CD4-positive, alpha-beta memory T cell (primary cell): ENCODE results near the gene DARS1. TPM values are rescaled to one million over a fixed set of nuclear protein-coding genes. Genes with fewer than 3 reads are reported as not detected.
"Not testable (repeated sequence)": the region's sequence is repeated elsewhere in the genome, so short reads cannot be mapped to it uniquely, and the experiment has no call there.

Source experiments
- CTCF ChIA-PET: fragments of 350-600 bp; sonication (Branson Sonifier 250); formaldehyde crosslinking; loops from one replicate; lab custom pipeline; 2021; ENCODE audit warnings: inconsistent platforms; ENCODE audit not compliant: partially characterized antibody; lab: Charles Lee
- POLR2A ChIA-PET: fragments of 350-600 bp; sonication (Branson Sonifier 250); formaldehyde crosslinking; loops from one replicate; lab custom pipeline; 2021; ENCODE audit not compliant: partially characterized antibody; lab: Charles Lee
- DNase-seq, 5 donors: peaks; one replicate each; pipeline versions ENCODE4 v3.0.0 to v3.0.0-alpha.2; 2020 to 2022; ENCODE audit warnings: mixed read lengths in 1 of 5
- H3K27ac ChIP-seq: one replicate; pipeline ENCODE4 v1.7.0; 2013; ENCODE audit warnings: low read depth, low read length
- H3K27me3 ChIP-seq: 2 replicates; pipeline ENCODE4 v1.7.0; 2013; ENCODE audit warnings: mild to moderate bottlenecking, low read length, moderate library complexity; ENCODE audit not compliant: insufficient read depth
- H3K36me3 ChIP-seq: 2 replicates; pipeline ENCODE4 v1.7.0; 2013; ENCODE audit warnings: mild to moderate bottlenecking, low read length, moderate library complexity; ENCODE audit not compliant: insufficient read depth
- H3K4me1 ChIP-seq: 2 replicates; pipeline ENCODE4 v1.7.0; 2013; ENCODE audit warnings: mild to moderate bottlenecking, low read length, moderate library complexity; ENCODE audit not compliant: insufficient read depth
- H3K4me3 ChIP-seq, 2 donors: one replicate each; pipeline ENCODE4 v1.7.0; 2013; ENCODE audit warnings: low read length in 2 of 2, mild to moderate bottlenecking in 1 of 2
- H3K9me3 ChIP-seq, 2 donors: one replicate each; pipeline ENCODE4 v1.7.0; 2013; ENCODE audit warnings: low read length in 2 of 2, control low read depth in 1 of 2; ENCODE audit not compliant: control insufficient read depth in 1 of 2
- H3K27ac Mint-ChIP-seq, 7 donors: one replicate each; pipeline ENCODE4 v1.8.0; 2020 to 2021; ENCODE audit warnings: mixed read lengths in 7 of 7, mild to moderate bottlenecking in 6 of 7, inconsistent platforms in 3 of 7, moderate library complexity in 3 of 7
- H3K27me3 Mint-ChIP-seq, 2 donors: one replicate each; pipeline ENCODE4 v1.8.0; 2020 to 2021; ENCODE audit warnings: mixed read lengths in 2 of 2
- H3K36me3 Mint-ChIP-seq, 2 donors: one replicate each; pipeline ENCODE4 v1.8.0; 2020 to 2021; ENCODE audit warnings: mixed read lengths in 2 of 2, inconsistent platforms in 1 of 2, mild to moderate bottlenecking in 1 of 2
- H3K4me1 Mint-ChIP-seq, 4 donors: one replicate each; pipeline ENCODE4 v1.8.0; 2020 to 2021; ENCODE audit warnings: mixed read lengths in 4 of 4, mild to moderate bottlenecking in 1 of 4
- H3K4me3 Mint-ChIP-seq, 8 donors: one replicate each; pipeline ENCODE4 v1.8.0; 2020 to 2021; ENCODE audit warnings: mixed read lengths in 8 of 8, mild to moderate bottlenecking in 7 of 8, moderate library complexity in 6 of 8, inconsistent platforms in 3 of 8
- H3K9me3 Mint-ChIP-seq, 8 donors: one replicate each; pipeline ENCODE4 v1.8.0; 2020 to 2021; ENCODE audit warnings: mixed read lengths in 8 of 8, mild to moderate bottlenecking in 5 of 8, inconsistent platforms in 3 of 8, moderate library complexity in 1 of 8
- intact Hi-C: fragments of 100-400 bp; cut with micrococcal nuclease; formaldehyde crosslinking; loops from one replicate; pipeline ENCODE4 v1.15.1; 2023
- polyA plus RNA-seq, 2 donors: library from polyadenylated mRNA; unstranded; fragments of 300-500 nt; fragmentation: Illumina TruSeq; gene quantifications; one replicate each; pipeline ENCODE4 v1.2.3, GENCODE V29; 2021
- total RNA-seq, 2 experiments: library from RNA; stranded (reverse); gene quantifications; one replicate each; pipeline ENCODE4 v1.2.3, GENCODE V29; 2021

DARS1 gene
- total and polyA plus RNA-seq, 4 experiments from 2014 or later: 84.9 to 230 (median 99.7) TPM

- H3K4me1 ChIP-seq, H3K27ac Mint-ChIP-seq, H3K4me3 Mint-ChIP-seq, intact Hi-C loops, H3K27me3 ChIP-seq, H3K27me3 Mint-ChIP-seq, H3K9me3 Mint-ChIP-seq, H3K36me3 Mint-ChIP-seq, DNase-seq, H3K9me3 ChIP-seq, H3K4me1 Mint-ChIP-seq, POLR2A ChIA-PET, H3K27ac ChIP-seq, H3K36me3 ChIP-seq, CTCF ChIA-PET, H3K4me3 ChIP-seq: not testable (repeated sequence)
Measured at GRCh38 chr2:135888587-135888986, 96.8 kb downstream of the DARS1 start.

- H3K27me3 ChIP-seq: no peaks in the 10 kb centered on the region
- Mint-ChIP-seq H3K36me3 (no peaks in the 10 kb centered on the region), H3K27me3 (peaks cover 0 to 4% of the 10 kb centered on the region in 2 donors), H3K27ac (no peak overlapping the region), H3K4me1 (no peaks in the 10 kb centered on the region), H3K9me3 (peaks cover 0 to 2% (median 0%) of the 10 kb centered on the region in 8 donors), H3K4me3 (no peak overlapping the region)
- no peak overlapping the region for H3K27ac ChIP-seq
- intact Hi-C loops: no loop called here
- ChIA-PET CTCF (interaction anchor here (1.7 kb wide), 1 partner anchor 498 kb away, joined by 4 read pairs; no protein-coding TSS in a partner anchor), POLR2A (interaction anchor here (1.1 kb wide), 1 partner anchor 10 kb away, joined by 3 read pairs; no protein-coding TSS in a partner anchor)
- H3K9me3 ChIP-seq: no peaks in the 10 kb centered on the region
- DNase-seq: no peak
- no peak overlapping the region for H3K4me3 ChIP-seq
- H3K4me1 ChIP-seq: no peaks in the 10 kb centered on the region
- no peaks in the 10 kb centered on the region for H3K36me3 ChIP-seq
Measured at GRCh38 chr2:135885709-135886108, 99.7 kb downstream of the DARS1 start.

GRCh38 chr2:135882415-135882814 lies 103.0 kb downstream of the DARS1 start:
- no peaks in the 10 kb centered on the region for H3K9me3 Mint-ChIP-seq
- no peak overlapping the region for H3K27ac Mint-ChIP-seq
- POLR2A ChIA-PET: no interaction called here
- H3K36me3 Mint-ChIP-seq: no peaks in the 10 kb centered on the region
- DNase-seq: no peak
- no peaks in the 10 kb centered on the region for H3K27me3 ChIP-seq
- peaks cover 0 to 3% of the 10 kb centered on the region in 2 donors for H3K27me3 Mint-ChIP-seq
- no peaks in the 10 kb centered on the region for H3K9me3 ChIP-seq
- intact Hi-C loops: no loop called here
- CTCF ChIA-PET: interaction anchor here (0.6 to 1.4 kb wide), 2 partner anchors 25 to 502 kb away, joined by 3 to 5 read pairs; no protein-coding TSS in a partner anchor
- H3K4me3 ChIP-seq: no peak overlapping the region
- no peak overlapping the region for H3K4me3 Mint-ChIP-seq
- no peaks in the 10 kb centered on the region for H3K4me1 ChIP-seq
- H3K36me3 ChIP-seq: no peaks in the 10 kb centered on the region
- H3K27ac ChIP-seq: no peak overlapping the region
- peaks cover 1 to 4% (median 3%) of the 10 kb centered on the region in 4 donors for H3K4me1 Mint-ChIP-seq

- Histone ChIP-seq H3K4me1 (peaks cover 31% of the 10 kb centered on the region), H3K27ac (peak overlapping the region; percentile 80), H3K4me3 (peak overlapping the region in 1 of 2 donors; percentile 82)
- not testable (repeated sequence) for H3K27me3 Mint-ChIP-seq, H3K36me3 ChIP-seq, H3K27me3 ChIP-seq, H3K9me3 ChIP-seq, DNase-seq, H3K9me3 Mint-ChIP-seq
- Mint-ChIP-seq H3K4me1 (peaks cover 27 to 47% (median 37%) of the 10 kb centered on the region in 4 donors), H3K4me3 (peak overlapping the region; percentile 81 to 96 (median 95)), H3K36me3 (peaks cover 5 to 14% of the 10 kb centered on the region in 2 donors), H3K27ac (peak overlapping the region; percentile 85 to 96 (median 95))
- ChIA-PET POLR2A (interaction anchor here (0.7 to 1.9 kb wide), 12 partner anchors 14 to 958 kb away, joined by 3 to 11 read pairs (median 6); partner anchors contain the start of genes CCNT2, R3HDM1, RAB3GAP1 and UBXN4), CTCF (interaction anchor here (1.7 kb wide), 1 partner anchor 547 kb away, joined by 3 read pairs; no protein-coding TSS in a partner anchor)
- intact Hi-C loops: loop anchor here (1.0 to 5.0 kb wide), 7 partner anchors 106 to 958 kb away; partner anchors contain the start of genes CCNT2, R3HDM1, RAB3GAP1 and UBXN4
Measured at GRCh38 chr2:135876770-135877169, 108.7 kb downstream of the DARS1 start.

GRCh38 chr2:135876066-135876711 lies 109.2 kb downstream of the DARS1 start, which contains the start of gene MCM6:
Gene MCM6 (minus strand): TSS chr2:135876443. CDS start chr2:135876365, 78 bp downstream.
- Mint-ChIP-seq H3K36me3 (peaks cover 7 to 20% of the 10 kb centered on the region in 2 donors), H3K9me3 (no peaks in the 10 kb centered on the region), H3K27me3 (peaks cover 0 to 1% of the 10 kb centered on the region in 2 donors), H3K4me1 (peaks cover 27 to 47% (median 37%) of the 10 kb centered on the region in 4 donors), H3K4me3 (peak within 1 kb of the TSS; percentile 81 to 96 (median 95)), H3K27ac (peak within 1 kb of the TSS; percentile 94 to 97 (median 95))
- Histone ChIP-seq H3K9me3 (no peaks in the 10 kb centered on the region), H3K4me1 (peaks cover 31% of the 10 kb centered on the region), H3K4me3 (peak within 1 kb of the TSS; percentile 82 to 84), H3K27ac (peak within 1 kb of the TSS; percentile 80), H3K27me3 (no peaks in the 10 kb centered on the region), H3K36me3 (peaks cover 5% of the 10 kb centered on the region)
- ChIA-PET CTCF (no interaction called here), POLR2A (interaction anchor here (0.7 to 1.9 kb wide), 15 partner anchors 10 to 958 kb away, joined by 3 to 11 read pairs (median 4); partner anchors contain the start of genes CCNT2, R3HDM1, RAB3GAP1 and UBXN4)
- peak; percentile 97 to 98 (median 98) for DNase-seq
- intact Hi-C loops: loop anchor here (1.0 to 5.0 kb wide), 7 partner anchors 106 to 958 kb away; partner anchors contain the start of genes CCNT2, R3HDM1, RAB3GAP1 and UBXN4

- peak; percentile 75 to 84 (median 80) for DNase-seq
- CTCF ChIA-PET: no interaction called here
- peak overlapping the region; percentile 80 for H3K27ac ChIP-seq
- POLR2A ChIA-PET: interaction anchor here (0.6 to 1.9 kb wide), 19 partner anchors 9 to 957 kb away, joined by 3 to 11 read pairs (median 4); partner anchors contain the start of genes CCNT2, R3HDM1, RAB3GAP1 and UBXN4
- H3K27me3 ChIP-seq: no peaks in the 10 kb centered on the region
- peaks cover 31% of the 10 kb centered on the region for H3K4me1 ChIP-seq
- peak overlapping the region; percentile 92 to 97 (median 95) for H3K27ac Mint-ChIP-seq
- peak overlapping the region; percentile 81 to 96 (median 92) for H3K4me3 Mint-ChIP-seq
- H3K9me3 ChIP-seq: no peaks in the 10 kb centered on the region
- intact Hi-C loops: loop anchor here (1.0 to 5.0 kb wide), 7 partner anchors 107 to 957 kb away; partner anchors contain the start of genes CCNT2, R3HDM1, RAB3GAP1 and UBXN4
- peaks cover 27 to 47% (median 38%) of the 10 kb centered on the region in 4 donors for H3K4me1 Mint-ChIP-seq
- peak overlapping the region; percentile 82 to 84 for H3K4me3 ChIP-seq
- no peaks in the 10 kb centered on the region for H3K9me3 Mint-ChIP-seq
- H3K27me3 Mint-ChIP-seq: peaks cover 0 to 1% of the 10 kb centered on the region in 2 donors
- H3K36me3 ChIP-seq: peaks cover 6% of the 10 kb centered on the region
- H3K36me3 Mint-ChIP-seq: peaks cover 11 to 24% of the 10 kb centered on the region in 2 donors
Measured at GRCh38 chr2:135875491-135876065, 109.8 kb downstream of the DARS1 start.
